Stimulated activated CD8-positive, alpha-beta memory T cell treated with anti-CD3 and anti-CD28 coated beads, Interleukin-7, amount 100 ng/mL, for 24 hours (primary cell): ENCODE measurements around the gene GZMB.
"Not testable (repeated sequence)": the region's sequence is repeated elsewhere in the genome, so short reads cannot be mapped to it uniquely, and the experiment has no call there.

Source experiments
- DNase-seq: peaks from one replicate; pipeline ENCODE4 v3.0.0-alpha.2; 2020; ENCODE audit warnings: low read depth

Gene GZMB

DNA sequence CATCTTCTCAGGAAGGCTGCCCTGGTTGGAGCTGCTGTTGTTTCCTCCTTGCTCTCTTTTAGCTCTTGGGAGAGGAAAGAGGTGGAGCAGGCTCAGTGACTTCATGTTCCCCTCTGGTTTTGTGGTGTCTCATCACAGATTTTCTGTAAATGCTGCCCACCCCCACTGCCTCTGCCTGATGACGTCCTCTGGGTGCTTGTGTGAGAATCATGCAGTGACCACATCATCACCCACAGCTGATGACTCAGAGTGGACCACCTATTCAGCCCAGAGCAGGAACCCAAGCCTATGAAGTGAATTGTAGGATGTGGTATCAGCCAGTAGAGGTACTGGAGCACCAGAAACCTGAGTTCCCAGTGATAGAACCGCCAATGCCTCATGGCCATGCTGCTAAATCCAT is at the start of gene GZMB:
GZMB (minus strand) TSS at position 33 of the 400 bp plus-strand sequence; CDS start at position 3, 30 bp downstream.
- peak; percentile 70 for DNase-seq

DNA sequence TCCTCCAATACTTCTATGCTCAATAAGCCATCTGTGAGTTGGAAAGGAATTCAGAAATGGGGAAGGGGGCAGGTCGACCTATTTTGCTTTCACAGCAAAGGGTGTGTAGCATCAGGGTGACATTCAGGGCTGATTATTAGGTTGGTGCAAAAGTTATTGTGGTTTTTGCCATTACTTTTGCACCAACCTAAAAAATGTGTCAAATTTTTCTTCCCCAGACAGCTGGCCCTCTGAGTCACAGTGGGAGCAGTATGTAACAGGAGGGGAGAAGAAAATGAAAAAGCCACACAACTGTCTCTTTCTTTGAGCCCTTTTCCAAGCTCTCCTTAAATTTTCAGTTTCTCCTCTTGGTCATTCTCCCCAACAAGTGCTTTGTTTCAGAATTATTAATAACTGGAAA is 47.1 kb upstream of the GZMB start:
- no peak for DNase-seq

- no peak for DNase-seq
Measured at GRCh38 chr14:24680516-24680915, 46.5 kb upstream of the GZMB start.

GRCh38 chr14:24679248-24679961 is 45.4 kb upstream of the GZMB start:
- no peak for DNase-seq

DNA sequence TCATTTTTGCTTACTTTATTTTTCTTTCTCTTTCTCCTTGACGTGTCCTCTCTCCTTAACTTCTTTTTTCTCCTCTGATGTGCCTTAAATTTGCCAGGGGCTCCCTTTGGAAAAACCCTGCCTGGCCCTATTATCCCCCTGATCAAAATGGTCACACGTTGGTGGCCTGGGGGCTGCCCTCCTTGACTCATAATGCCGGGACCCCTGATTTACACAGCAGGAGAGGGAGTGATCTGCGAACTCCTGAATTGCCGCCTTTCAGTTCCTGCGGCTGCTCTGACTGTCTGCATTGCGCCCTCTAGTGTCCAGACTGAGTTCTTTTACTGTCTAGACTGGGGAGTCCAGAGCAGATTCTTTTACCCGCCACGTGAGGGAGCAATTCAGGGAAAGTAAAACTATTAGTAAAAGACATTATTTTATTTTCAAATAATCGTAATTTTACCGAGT is 44.8 kb upstream of the GZMB start:
- DNase-seq: peak; percentile 53

DNA sequence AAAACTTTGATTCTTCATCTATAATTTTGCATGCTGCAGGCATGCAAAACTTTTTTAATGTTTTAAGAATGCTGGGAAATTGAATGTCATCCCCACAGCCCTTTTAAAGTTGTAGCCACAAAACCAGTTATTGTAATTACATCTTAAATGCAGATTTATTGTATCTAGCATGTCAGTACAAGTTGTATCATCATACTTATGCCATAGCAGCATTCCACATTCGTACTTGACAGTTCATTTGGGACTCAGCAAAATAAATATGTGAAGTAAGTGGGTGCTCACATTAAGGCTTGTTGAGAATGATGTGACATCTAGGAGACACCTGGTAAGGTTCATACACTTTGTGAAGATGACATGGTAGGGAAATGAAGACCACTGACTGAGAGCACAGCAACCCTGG is 44.0 kb upstream of the GZMB start:
- DNase-seq: no peak

GRCh38 chr14:24674204-24674970 is 40.4 kb upstream of the GZMB start:
- DNase-seq: no peak

- no peak for DNase-seq
Measured at GRCh38 chr14:24673534-24674203, 39.7 kb upstream of the GZMB start.

DNA sequence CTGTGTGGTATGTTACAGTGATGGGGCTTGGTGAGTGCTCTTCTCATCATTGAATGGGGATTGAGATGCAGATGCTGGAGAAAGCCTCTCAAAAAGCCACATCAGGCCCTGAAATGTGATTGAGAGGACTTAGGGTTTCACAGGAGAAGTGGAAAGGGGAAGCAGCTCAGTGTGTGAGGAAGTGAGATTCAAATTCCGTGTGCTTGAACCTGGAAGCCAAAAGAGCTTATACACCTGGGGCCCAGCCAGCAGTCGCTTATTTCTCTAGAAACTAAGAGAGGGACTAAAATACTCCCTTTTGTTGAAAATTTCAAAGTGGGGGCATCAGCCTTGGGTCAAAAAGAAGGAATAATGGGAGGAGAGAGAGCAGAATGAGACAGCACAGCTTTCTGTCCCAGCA is 39.1 kb upstream of the GZMB start:
- no peak for DNase-seq

- no peak for DNase-seq
Measured at GRCh38 chr14:24670594-24670993, 36.6 kb upstream of the GZMB start.

GRCh38 chr14:24669651-24670050 is 35.7 kb upstream of the GZMB start:
- DNase-seq: no peak

GRCh38 chr14:24665440-24665991 is 31.5 kb upstream of the GZMB start:
- DNase-seq: no peak

- no peak for DNase-seq
Measured at GRCh38 chr14:24664366-24664765, 30.4 kb upstream of the GZMB start.

DNA sequence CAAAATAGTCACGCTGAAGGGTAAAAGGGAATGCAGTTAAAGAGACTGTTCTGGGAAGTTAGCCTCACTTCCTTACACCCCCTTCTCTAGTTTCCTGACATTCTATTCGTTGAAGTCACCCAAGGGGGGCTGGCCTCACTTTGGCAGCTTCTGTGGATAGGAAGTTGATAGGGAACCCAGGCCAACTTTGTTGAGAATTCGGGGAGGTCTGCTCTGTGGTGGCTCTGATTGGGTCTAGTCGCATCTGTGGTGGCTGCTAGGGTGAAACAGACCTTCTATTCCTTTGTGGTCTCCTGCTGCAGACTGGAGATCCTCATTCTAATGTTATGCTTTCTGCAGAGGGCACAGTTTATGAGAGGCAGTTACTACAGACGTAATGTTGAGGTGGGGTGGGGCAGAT is 28.8 kb upstream of the GZMB start:
- DNase-seq: no peak

GRCh38 chr14:24659916-24660570 is 26.1 kb upstream of the GZMB start:
- DNase-seq: no peak

GRCh38 chr14:24648361-24648760 is 14.4 kb upstream of the GZMB start:
- DNase-seq: not testable (repeated sequence)

GRCh38 chr14:24639905-24640304 is 5.9 kb upstream of the GZMB start:
- DNase-seq: no peak

DNA sequence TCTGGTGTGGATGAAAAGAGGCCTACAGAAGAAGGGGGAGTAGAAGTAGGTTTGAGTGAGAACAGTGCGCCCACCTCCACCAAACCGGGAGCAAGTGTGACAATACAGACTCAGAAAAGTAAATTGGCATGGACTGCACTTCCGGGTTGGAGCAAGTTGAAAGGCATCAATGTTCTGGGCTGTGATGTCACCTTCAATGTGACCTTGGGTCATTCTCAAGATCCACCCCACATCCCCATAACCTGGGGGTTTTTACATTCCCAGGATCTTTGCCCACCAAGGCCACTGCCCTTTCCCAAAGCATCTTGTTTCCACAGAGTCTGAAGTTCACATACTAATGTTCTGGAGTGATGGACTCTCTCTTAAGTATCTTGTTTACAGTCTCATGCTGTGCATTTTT is 5.3 kb upstream of the GZMB start:
- no peak for DNase-seq

GRCh38 chr14:24633353-24633752 is 637 bp downstream of the GZMB start:
- no peak for DNase-seq

DNA sequence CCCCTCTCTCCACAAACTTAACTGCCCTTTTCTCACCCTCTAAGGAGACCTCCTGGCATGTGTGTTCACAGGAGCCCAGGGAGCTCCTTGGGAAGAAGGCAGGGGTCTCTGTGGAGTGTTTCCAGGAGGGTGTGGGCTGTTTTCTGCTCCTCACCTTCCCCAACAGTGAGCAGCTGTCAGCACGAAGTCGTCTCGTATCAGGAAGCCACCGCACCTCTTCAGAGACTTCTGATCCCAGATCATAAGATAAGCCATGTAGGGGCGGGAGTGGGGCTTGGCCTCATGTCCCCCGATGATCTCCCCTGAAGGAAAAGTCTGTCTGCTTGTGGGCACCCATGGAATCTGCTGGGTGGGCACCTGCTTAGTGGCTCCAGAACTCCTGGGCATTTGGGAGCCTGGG is 1.2 kb downstream of the GZMB start:
- no peak for DNase-seq

GRCh38 chr14:24632336-24632735 is 1.7 kb downstream of the GZMB start:
- DNase-seq: no peak

DNA sequence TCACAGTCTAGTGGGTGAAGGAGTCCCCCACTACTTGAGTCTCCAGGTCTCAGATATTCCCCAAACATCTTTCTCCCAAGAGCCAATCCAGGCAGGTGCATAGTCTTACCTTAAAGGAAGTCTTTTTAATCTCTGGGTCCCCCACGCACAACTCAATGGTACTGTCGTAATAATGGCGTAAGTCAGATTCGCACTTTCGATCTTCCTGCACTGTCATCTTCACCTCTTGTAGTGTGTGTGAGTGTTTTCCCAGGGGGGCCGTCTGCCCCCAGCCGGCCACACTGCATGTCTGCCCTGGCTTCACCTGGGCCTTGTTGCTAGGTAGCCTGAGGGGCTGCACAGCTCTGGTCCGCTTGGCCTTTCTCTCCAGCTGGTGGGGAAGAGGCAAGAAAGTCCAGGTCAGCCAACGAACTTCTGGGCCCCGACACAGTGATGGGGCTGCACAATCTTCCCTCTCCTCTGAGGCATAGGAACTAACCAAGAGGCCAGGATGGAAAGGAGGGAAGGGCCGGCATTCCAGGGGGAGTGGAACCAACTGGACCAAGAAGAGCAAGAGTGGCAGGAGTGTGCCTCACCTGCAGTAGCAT is 2.1 kb downstream of the GZMB start:
- no peak for DNase-seq
